ENCODE data around the gene NCR3LG1.

The NCR3LG1 gene

GRCh38 chr11:17395554-17395961 lies 44.0 kb downstream of the NCR3LG1 start:
- DNase-seq: no peak

- DNase-seq: no peak
These were observed 44.4 kb downstream of the NCR3LG1 start for GRCh38 chr11:17395978-17396377.

GRCh38 chr11:17396598-17397310 lies 45.2 kb downstream of the NCR3LG1 start:
- no peak for DNase-seq

GRCh38 chr11:17397311-17398002 lies 45.9 kb downstream of the NCR3LG1 start:
- no peak for DNase-seq

GRCh38 chr11:17399236-17399635 lies 47.6 kb downstream of the NCR3LG1 start:
- no peak for DNase-seq

GRCh38 chr11:17400048-17400775 lies 48.6 kb downstream of the NCR3LG1 start:
- no peak for DNase-seq

GRCh38 chr11:17401316-17401715 lies 49.7 kb downstream of the NCR3LG1 start:
- no peak for DNase-seq

GRCh38 chr11:17401841-17402240 lies 50.2 kb downstream of the NCR3LG1 start:
- DNase-seq: no peak

- no peak for DNase-seq
These were observed 50.9 kb downstream of the NCR3LG1 start for GRCh38 chr11:17402486-17402885.

GRCh38 chr11:17403980-17404759 lies 52.6 kb downstream of the NCR3LG1 start:
- no peak for DNase-seq

- DNase-seq: no peak
These were observed 53.8 kb downstream of the NCR3LG1 start for GRCh38 chr11:17405232-17406005.

GRCh38 chr11:17406082-17406817 lies 54.6 kb downstream of the NCR3LG1 start:
- DNase-seq: no peak

- no peak for DNase-seq
These were observed 55.2 kb downstream of the NCR3LG1 start for GRCh38 chr11:17406818-17407149.

GRCh38 chr11:17407575-17407974 lies 56.0 kb downstream of the NCR3LG1 start:
- no peak for DNase-seq

- no peak for DNase-seq
These were observed 56.4 kb downstream of the NCR3LG1 start for GRCh38 chr11:17408026-17408425.

- no peak for DNase-seq
These were observed 57.0 kb downstream of the NCR3LG1 start for GRCh38 chr11:17408641-17409040.

GRCh38 chr11:17410606-17411379 lies 59.2 kb downstream of the NCR3LG1 start:
- DNase-seq: no peak

- no peak for DNase-seq
These were observed 59.8 kb downstream of the NCR3LG1 start for GRCh38 chr11:17411418-17411817.

GRCh38 chr11:17412488-17413180 lies 61.0 kb downstream of the NCR3LG1 start:
- DNase-seq: no peak
